ENCODE data around the gene NEK7.

The NEK7 gene

GRCh38 chr1:198150369-198150768 lies 6.4 kb upstream of the NEK7 start:
- DNase-seq, result peak; percentile 27

GRCh38 chr1:198151688-198152087 lies 5.1 kb upstream of the NEK7 start:
- DNase-seq, result no peak

- peak; percentile 14 for DNase-seq
These were observed 3.7 kb upstream of the NEK7 start for GRCh38 chr1:198153103-198153502.

GRCh38 chr1:198153804-198154203 lies 3.0 kb upstream of the NEK7 start:
- no peak for DNase-seq

GRCh38 chr1:198155253-198155652 lies 1.5 kb upstream of the NEK7 start:
- no peak for DNase-seq

- peak; percentile 93 for DNase-seq
These were observed 570 bp upstream of the NEK7 start for GRCh38 chr1:198156111-198156744.

GRCh38 chr1:198157241-198157846 lies 546 bp downstream of the NEK7 start:
- DNase-seq, result peak; percentile 94

GRCh38 chr1:198157847-198158725 lies 1.3 kb downstream of the NEK7 start:
- peak; percentile 60 for DNase-seq

GRCh38 chr1:198158735-198159589 lies 2.2 kb downstream of the NEK7 start:
- DNase-seq, result peak; percentile 93

- DNase-seq, result no peak
These were observed 3.4 kb downstream of the NEK7 start for GRCh38 chr1:198160222-198160621.

GRCh38 chr1:198160946-198161614 lies 4.3 kb downstream of the NEK7 start:
- no peak for DNase-seq

- no peak for DNase-seq
These were observed 4.9 kb downstream of the NEK7 start for GRCh38 chr1:198161718-198162090.

- peak; percentile 66 for DNase-seq
These were observed 5.4 kb downstream of the NEK7 start for GRCh38 chr1:198162091-198162767.

- no peak for DNase-seq
These were observed 9.3 kb downstream of the NEK7 start for GRCh38 chr1:198165927-198166647.

GRCh38 chr1:198166900-198167299 lies 10.1 kb downstream of the NEK7 start:
- no peak for DNase-seq

GRCh38 chr1:198167436-198167934 lies 10.7 kb downstream of the NEK7 start:
- peak; percentile 78 for DNase-seq

- DNase-seq, result peak; percentile 65
These were observed 11.4 kb downstream of the NEK7 start for GRCh38 chr1:198168227-198168626.

GRCh38 chr1:198169672-198170071 lies 12.9 kb downstream of the NEK7 start:
- no peak for DNase-seq

GRCh38 chr1:198171667-198172540 lies 15.1 kb downstream of the NEK7 start:
- DNase-seq, result no peak

- DNase-seq, result no peak
These were observed 17.0 kb downstream of the NEK7 start for GRCh38 chr1:198173832-198174231.

Measured in hematopoietic multipotent progenitor cell treated with erythropoietin and hydrocortisone succinate and interleukin-3 and kit ligand, for 6 days (in vitro differentiated cells).